K562 (cell line): ENCODE results near the gene HIVEP3. TPM values are rescaled to one million over a fixed set of nuclear protein-coding genes. Genes with fewer than 3 reads are reported as not detected.

Source experiments
- ERF ChIP-seq: fragments of 450-650 bp; formaldehyde crosslinking; IDR thresholded peaks from 2 replicates; pipeline ENCODE4 v1.4.0; 2020; ENCODE audit warnings: mild to moderate bottlenecking, mixed read lengths
- HDGF ChIP-seq: fragments of 450-650 bp; IDR thresholded peaks from 2 replicates; pipeline ENCODE4 v1.6.1; 2016
- NFIX ChIP-seq: fragments of 250-450 bp; sonication (Bioruptor Pico); IDR thresholded peaks from 2 replicates; pipeline ENCODE4 v1.4.0; 2020; ENCODE audit warnings: low read depth, mild to moderate bottlenecking, moderate library complexity
- NFXL1 ChIP-seq: fragments of 450-650 bp; formaldehyde crosslinking; IDR thresholded peaks from 2 replicates; pipeline ENCODE4 v1.4.0; 2021; ENCODE audit warnings: mild to moderate bottlenecking
- SP2 ChIP-seq: IDR thresholded peaks from 2 replicates; pipeline ENCODE4 v1.6.1; 2011; ENCODE audit warnings: mild to moderate bottlenecking, low read depth, low read length, moderate library complexity; ENCODE audit not compliant: poor library complexity, severe bottlenecking; ENCODE audit errors: extremely low read depth
- STAG1 ChIP-seq: sonication (generic); formaldehyde crosslinking; IDR thresholded peaks from 2 replicates; pipeline ENCODE4 v1.5.0; 2020; ENCODE audit warnings: missing genetic modification reagents, borderline replicate concordance
- TEAD1 ChIP-seq, 2 experiments: fragments of 450-650 bp in 1 of 2; sonication (generic) in 1 of 2; formaldehyde crosslinking; IDR thresholded peaks; 2 replicates each; pipeline versions ENCODE4 v1.4.0 to v1.8.0; 2020 to 2022; ENCODE audit warnings: mild to moderate bottlenecking in 2 of 2, missing genetic modification reagents in 1 of 2
- XRCC3 ChIP-seq: fragments of 450-650 bp; IDR thresholded peaks from 2 replicates; pipeline ENCODE4 v1.6.1; 2017; ENCODE audit warnings: mild to moderate bottlenecking, moderate library complexity
- ZNF436 ChIP-seq: fragments of 250-450, 450-650 bp; sonication (Bioruptor Pico); formaldehyde crosslinking; IDR thresholded peaks from 2 replicates; pipeline ENCODE4 v1.7.0; 2020; ENCODE audit warnings: mild to moderate bottlenecking
- ZNF584 ChIP-seq: fragments of 200-800 bp; sonication (Bioruptor generic); IDR thresholded peaks from 2 replicates; pipeline ENCODE4 v1.6.1; 2016; ENCODE audit warnings: low read depth, mild to moderate bottlenecking, missing genetic modification characterization, missing compliant biosample characterization
- ZNF785 ChIP-seq: fragments of 250-450 bp; sonication (Bioruptor Pico); IDR thresholded peaks from 2 replicates; pipeline ENCODE4 v1.4.0; 2020; ENCODE audit warnings: mild to moderate bottlenecking
- polyA plus RNA-seq, 8 experiments: library from polyadenylated mRNA; depleted of rRNA in 4 of 8; stranded (reverse) in 5 of 8; unstranded in 3 of 8; fragments of >200 nt; fragmentation: Nextera tagmentation in 2 of 8; fragmentation: Illumina TruSeq in 1 of 8; extraction: Ambion mirVana in 2 of 8; extraction: Trizol in 1 of 8; gene quantifications; 2 replicates each; pipeline versions ENCODE4 v1.2.1 to v1.2.3, GENCODE V29; 2011 to 2014; ENCODE audit warnings: inconsistent platforms in 1 of 8, missing spikeins in 1 of 8
- total RNA-seq, 7 experiments: library from RNA; depleted of rRNA in 6 of 7; stranded (reverse); fragments of >200 nt in 6 of 7; fragmentation: Illumina TruSeq in 2 of 7; extraction: Trizol in 2 of 7; gene quantifications; 2 replicates each; pipeline versions ENCODE4 v1.2.1 to v1.2.3, GENCODE V29; 2011 to 2021; ENCODE audit warnings: low replicate concordance in 1 of 7
- TF ChIP-seq, protein P1 (sequence below), 2 experiments: fragments of 450-650 bp in 1 of 2; sonication (generic) in 1 of 2; formaldehyde crosslinking in 1 of 2; IDR thresholded peaks in 1 of 2; conservative IDR thresholded peaks in 1 of 2; 2 replicates each; pipeline versions ENCODE4 v1.6.1 to v1.8.1; 2016 to 2023; ENCODE audit warnings: mild to moderate bottlenecking in 2 of 2, moderate library complexity in 2 of 2, inconsistent platforms in 1 of 2, missing genetic modification reagents in 1 of 2
- TF ChIP-seq, protein P2 (sequence below): sonication (generic); formaldehyde crosslinking; IDR thresholded peaks from 2 replicates; pipeline ENCODE4 v1.8.1; 2023; ENCODE audit warnings: mild to moderate bottlenecking, missing genetic modification reagents, moderate library complexity
- TF ChIP-seq, protein P3 (sequence below): fragments of 250-450 bp; sonication (Bioruptor Pico); IDR thresholded peaks from 2 replicates; pipeline ENCODE4 v1.4.0; 2020
- TF ChIP-seq, protein P4 (sequence below): fragments of 200-800 bp; sonication (Bioruptor generic); IDR thresholded peaks from 2 replicates; pipeline ENCODE4 v1.6.1; 2016; ENCODE audit warnings: missing genetic modification characterization, missing compliant biosample characterization

Gene HIVEP3
- total and polyA plus RNA-seq, 9 of the 15 experiments (the other 6 are each of a cell fraction or from before 2014, with no cell fraction given) = 0.09 to 0.58 (median 0.34) TPM; not detected in 1

DNA sequence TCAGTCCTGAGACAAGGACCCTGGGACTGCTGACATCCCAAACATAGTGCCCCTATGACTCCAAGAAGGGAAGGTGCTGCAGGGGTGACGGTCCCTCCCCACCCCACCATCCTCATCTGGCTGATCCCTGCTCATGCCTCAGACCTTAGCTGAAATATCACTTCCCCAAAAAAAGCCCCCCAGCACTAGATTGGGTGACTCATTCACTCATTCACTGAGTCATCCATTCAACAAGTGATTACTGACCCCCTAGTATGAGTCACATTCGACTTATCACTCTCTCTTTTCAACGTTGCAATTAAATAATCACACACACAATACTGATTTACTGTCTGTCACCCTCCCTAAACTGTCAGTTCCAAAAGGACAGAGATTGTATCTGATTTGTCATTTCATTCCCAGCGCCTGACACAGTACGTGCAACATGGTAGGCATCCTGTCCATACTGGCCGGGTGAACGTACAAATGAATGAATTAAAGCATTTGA, 48.6 kb downstream of the HIVEP3 start (continued):
- TF ChIP-seq ZNF584 (CRISPR knock-in tag) (no peak), TEAD1 (CRISPR knock-in tag; IDR thresholded peaks at IDR 0.05) (no peak), NFIX (CRISPR knock-in tag) (no peak), HDGF (no peak), XRCC3 (no peak), NFXL1 (CRISPR knock-in tag) (no peak), ERF (CRISPR knock-in tag) (no peak), STAG1 (CRISPR knock-in tag) (no peak), ZNF785 (CRISPR knock-in tag) (no peak), SP2 (no peak), ZNF436 (CRISPR knock-in tag) (no peak)
- TF ChIP-seq, protein P1, sequence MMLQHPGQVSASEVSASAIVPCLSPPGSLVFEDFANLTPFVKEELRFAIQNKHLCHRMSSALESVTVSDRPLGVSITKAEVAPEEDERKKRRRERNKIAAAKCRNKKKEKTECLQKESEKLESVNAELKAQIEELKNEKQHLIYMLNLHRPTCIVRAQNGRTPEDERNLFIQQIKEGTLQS (IDR thresholded peaks at IDR 0.05) = peak; percentile 99
- TF ChIP-seq, protein P1 (CRISPR knock-in tag; conservative IDR thresholded peaks at IDR 0.05) = peak; percentile 62; the same call in 1 of the 2 replicates
- TF ChIP-seq, protein P2, sequence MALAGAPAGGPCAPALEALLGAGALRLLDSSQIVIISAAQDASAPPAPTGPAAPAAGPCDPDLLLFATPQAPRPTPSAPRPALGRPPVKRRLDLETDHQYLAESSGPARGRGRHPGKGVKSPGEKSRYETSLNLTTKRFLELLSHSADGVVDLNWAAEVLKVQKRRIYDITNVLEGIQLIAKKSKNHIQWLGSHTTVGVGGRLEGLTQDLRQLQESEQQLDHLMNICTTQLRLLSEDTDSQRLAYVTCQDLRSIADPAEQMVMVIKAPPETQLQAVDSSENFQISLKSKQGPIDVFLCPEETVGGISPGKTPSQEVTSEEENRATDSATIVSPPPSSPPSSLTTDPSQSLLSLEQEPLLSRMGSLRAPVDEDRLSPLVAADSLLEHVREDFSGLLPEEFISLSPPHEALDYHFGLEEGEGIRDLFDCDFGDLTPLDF (CRISPR knock-in tag) = no peak
- TF ChIP-seq, protein P3, sequence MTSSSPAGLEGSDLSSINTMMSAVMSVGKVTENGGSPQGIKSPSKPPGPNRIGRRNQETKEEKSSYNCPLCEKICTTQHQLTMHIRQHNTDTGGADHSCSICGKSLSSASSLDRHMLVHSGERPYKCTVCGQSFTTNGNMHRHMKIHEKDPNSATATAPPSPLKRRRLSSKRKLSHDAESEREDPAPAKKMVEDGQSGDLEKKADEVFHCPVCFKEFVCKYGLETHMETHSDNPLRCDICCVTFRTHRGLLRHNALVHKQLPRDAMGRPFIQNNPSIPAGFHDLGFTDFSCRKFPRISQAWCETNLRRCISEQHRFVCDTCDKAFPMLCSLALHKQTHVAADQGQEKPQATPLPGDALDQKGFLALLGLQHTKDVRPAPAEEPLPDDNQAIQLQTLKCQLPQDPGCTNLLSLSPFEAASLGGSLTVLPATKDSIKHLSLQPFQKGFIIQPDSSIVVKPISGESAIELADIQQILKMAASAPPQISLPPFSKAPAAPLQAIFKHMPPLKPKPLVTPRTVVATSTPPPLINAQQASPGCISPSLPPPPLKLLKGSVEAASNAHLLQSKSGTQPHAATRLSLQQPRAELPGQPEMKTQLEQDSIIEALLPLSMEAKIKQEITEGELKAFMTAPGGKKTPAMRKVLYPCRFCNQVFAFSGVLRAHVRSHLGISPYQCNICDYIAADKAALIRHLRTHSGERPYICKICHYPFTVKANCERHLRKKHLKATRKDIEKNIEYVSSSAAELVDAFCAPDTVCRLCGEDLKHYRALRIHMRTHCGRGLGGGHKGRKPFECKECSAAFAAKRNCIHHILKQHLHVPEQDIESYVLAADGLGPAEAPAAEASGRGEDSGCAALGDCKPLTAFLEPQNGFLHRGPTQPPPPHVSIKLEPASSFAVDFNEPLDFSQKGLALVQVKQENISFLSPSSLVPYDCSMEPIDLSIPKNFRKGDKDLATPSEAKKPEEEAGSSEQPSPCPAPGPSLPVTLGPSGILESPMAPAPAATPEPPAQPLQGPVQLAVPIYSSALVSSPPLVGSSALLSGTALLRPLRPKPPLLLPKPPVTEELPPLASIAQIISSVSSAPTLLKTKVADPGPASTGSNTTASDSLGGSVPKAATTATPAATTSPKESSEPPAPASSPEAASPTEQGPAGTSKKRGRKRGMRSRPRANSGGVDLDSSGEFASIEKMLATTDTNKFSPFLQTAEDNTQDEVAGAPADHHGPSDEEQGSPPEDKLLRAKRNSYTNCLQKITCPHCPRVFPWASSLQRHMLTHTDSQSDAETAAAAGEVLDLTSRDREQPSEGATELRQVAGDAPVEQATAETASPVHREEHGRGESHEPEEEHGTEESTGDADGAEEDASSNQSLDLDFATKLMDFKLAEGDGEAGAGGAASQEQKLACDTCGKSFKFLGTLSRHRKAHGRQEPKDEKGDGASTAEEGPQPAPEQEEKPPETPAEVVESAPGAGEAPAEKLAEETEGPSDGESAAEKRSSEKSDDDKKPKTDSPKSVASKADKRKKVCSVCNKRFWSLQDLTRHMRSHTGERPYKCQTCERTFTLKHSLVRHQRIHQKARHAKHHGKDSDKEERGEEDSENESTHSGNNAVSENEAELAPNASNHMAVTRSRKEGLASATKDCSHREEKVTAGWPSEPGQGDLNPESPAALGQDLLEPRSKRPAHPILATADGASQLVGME (CRISPR knock-in tag) = no peak
- TF ChIP-seq, protein P4, sequence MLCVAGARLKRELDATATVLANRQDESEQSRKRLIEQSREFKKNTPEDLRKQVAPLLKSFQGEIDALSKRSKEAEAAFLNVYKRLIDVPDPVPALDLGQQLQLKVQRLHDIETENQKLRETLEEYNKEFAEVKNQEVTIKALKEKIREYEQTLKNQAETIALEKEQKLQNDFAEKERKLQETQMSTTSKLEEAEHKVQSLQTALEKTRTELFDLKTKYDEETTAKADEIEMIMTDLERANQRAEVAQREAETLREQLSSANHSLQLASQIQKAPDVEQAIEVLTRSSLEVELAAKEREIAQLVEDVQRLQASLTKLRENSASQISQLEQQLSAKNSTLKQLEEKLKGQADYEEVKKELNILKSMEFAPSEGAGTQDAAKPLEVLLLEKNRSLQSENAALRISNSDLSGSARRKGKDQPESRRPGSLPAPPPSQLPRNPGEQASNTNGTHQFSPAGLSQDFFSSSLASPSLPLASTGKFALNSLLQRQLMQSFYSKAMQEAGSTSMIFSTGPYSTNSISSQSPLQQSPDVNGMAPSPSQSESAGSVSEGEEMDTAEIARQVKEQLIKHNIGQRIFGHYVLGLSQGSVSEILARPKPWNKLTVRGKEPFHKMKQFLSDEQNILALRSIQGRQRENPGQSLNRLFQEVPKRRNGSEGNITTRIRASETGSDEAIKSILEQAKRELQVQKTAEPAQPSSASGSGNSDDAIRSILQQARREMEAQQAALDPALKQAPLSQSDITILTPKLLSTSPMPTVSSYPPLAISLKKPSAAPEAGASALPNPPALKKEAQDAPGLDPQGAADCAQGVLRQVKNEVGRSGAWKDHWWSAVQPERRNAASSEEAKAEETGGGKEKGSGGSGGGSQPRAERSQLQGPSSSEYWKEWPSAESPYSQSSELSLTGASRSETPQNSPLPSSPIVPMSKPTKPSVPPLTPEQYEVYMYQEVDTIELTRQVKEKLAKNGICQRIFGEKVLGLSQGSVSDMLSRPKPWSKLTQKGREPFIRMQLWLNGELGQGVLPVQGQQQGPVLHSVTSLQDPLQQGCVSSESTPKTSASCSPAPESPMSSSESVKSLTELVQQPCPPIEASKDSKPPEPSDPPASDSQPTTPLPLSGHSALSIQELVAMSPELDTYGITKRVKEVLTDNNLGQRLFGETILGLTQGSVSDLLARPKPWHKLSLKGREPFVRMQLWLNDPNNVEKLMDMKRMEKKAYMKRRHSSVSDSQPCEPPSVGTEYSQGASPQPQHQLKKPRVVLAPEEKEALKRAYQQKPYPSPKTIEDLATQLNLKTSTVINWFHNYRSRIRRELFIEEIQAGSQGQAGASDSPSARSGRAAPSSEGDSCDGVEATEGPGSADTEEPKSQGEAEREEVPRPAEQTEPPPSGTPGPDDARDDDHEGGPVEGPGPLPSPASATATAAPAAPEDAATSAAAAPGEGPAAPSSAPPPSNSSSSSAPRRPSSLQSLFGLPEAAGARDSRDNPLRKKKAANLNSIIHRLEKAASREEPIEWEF = no peak
